HepG2 (cell line): ENCODE data around the gene KRTAP10-2. TPM values are rescaled to one million over a fixed set of nuclear protein-coding genes. Genes with fewer than 3 reads are reported as not detected.

Experiments used
- ATAC-seq: fragments of 200-7000 bp; cut with Tn5 transposase; 3 replicates; pipeline ENCODE4 v1.9.1; 2020; ENCODE audit warnings: mild to moderate bottlenecking, moderate library complexity
- BruUV-seq: library from RNA; stranded (reverse); fragments of 400-500 nt; replicated peaks from 2 replicates; lab custom pipeline; 2021; lab: Mats Ljungman, UMichigan
- CTCF ChIA-PET: fragments of 300-600 bp; formaldehyde crosslinking; extraction: SDS; loops from one replicate; lab custom pipeline; 2021; ENCODE audit warnings: low total read pairs, inconsistent platforms, low intra/inter-chr PET ratio; lab: Yijun Ruan, JAX
- POLR2A ChIA-PET: fragments of 350-600 bp; sonication (Branson Sonifier 250); formaldehyde crosslinking; loops from one replicate; lab custom pipeline; 2020; ENCODE audit warnings: antibody characterized with exemption, inconsistent platforms; lab: Yijun Ruan, JAX
- DNase-seq: peaks from one replicate; pipeline ENCODE4 v3.0.0-alpha.2; 2015; ENCODE audit warnings: low spot score
- FAIRE-seq: peaks from 3 replicates; lab custom pipeline; 2011; peaks lifted over from hg19 to GRCh38; lab: Jason Lieb, UNC
- H2AFZ ChIP-seq: one replicate; pipeline ENCODE4 v1.6.1; 2011; ENCODE audit warnings: low read length, inconsistent platforms
- H3K27ac ChIP-seq: fragments of 300-600 bp; 3 replicates; pipeline ENCODE4 v1.8.0; 2011; ENCODE audit warnings: mixed run types, mild to moderate bottlenecking, mixed read lengths, low read length, inconsistent platforms; ENCODE audit not compliant: insufficient read depth; ENCODE audit errors: extremely low read length
- H3K27me3 ChIP-seq, 2 experiments: fragments of 200-600 bp in 1 of 2; 2 replicates in 1 of 2; 3 replicates in 1 of 2; pipeline versions ENCODE4 v1.6.0 to v1.8.0; 2011; ENCODE audit warnings: low read length in 2 of 2, mild to moderate bottlenecking in 2 of 2, moderate library complexity in 2 of 2, inconsistent platforms in 1 of 2; ENCODE audit not compliant: insufficient read depth in 2 of 2, control insufficient read depth in 1 of 2
- H3K36me3 ChIP-seq, 2 experiments: fragments of 200-600 bp in 1 of 2; replicated peaks in 1 of 2; 2 replicates in 1 of 2; 3 replicates in 1 of 2; pipeline versions ENCODE4 v1.5.1 to v1.8.0; 2011; ENCODE audit warnings: low read length in 2 of 2, inconsistent platforms in 1 of 2; ENCODE audit not compliant: insufficient read depth in 2 of 2, control insufficient read depth in 1 of 2
- H3K4me1 ChIP-seq: 2 replicates; pipeline ENCODE4 v1.5.1; 2012; ENCODE audit warnings: low read length, inconsistent platforms; ENCODE audit not compliant: insufficient read depth
- H3K4me2 ChIP-seq: 2 replicates; pipeline ENCODE4 v1.6.0; 2011; ENCODE audit warnings: low read depth, low read length, inconsistent platforms
- H3K4me3 ChIP-seq, 3 experiments: fragments of 200-600 bp in 1 of 3; sonication (generic), shearing (Covaris generic) in 1 of 3; replicated peaks in 1 of 3; 2 replicates each; pipeline ENCODE4 v1.5.1; 2011 to 2016; ENCODE audit warnings: low read length in 3 of 3, inconsistent platforms in 2 of 3, low read depth in 2 of 3, mild to moderate bottlenecking in 2 of 3, control low read depth in 1 of 3, mixed read lengths in 1 of 3; ENCODE audit not compliant: insufficient read depth in 1 of 3
- H3K79me2 ChIP-seq: one replicate; pipeline ENCODE4 v1.6.1; 2011; ENCODE audit warnings: low read length, inconsistent platforms; ENCODE audit not compliant: insufficient read depth
- H3K9ac ChIP-seq: 2 replicates; pipeline ENCODE4 v1.6.0; 2011; ENCODE audit warnings: mild to moderate bottlenecking, low read depth, low read length, inconsistent platforms; ENCODE audit not compliant: insufficient read depth
- H3K9me3 ChIP-seq: 2 replicates; pipeline ENCODE4 v1.5.1; 2012; ENCODE audit warnings: mild to moderate bottlenecking, low read length
- H4K20me1 ChIP-seq: 2 replicates; pipeline ENCODE4 v1.6.0; 2011; ENCODE audit warnings: inconsistent platforms, mild to moderate bottlenecking, low read length, moderate library complexity; ENCODE audit not compliant: insufficient read depth
- ARHGAP35 ChIP-seq: sonication (generic); formaldehyde crosslinking; IDR thresholded peaks from 2 replicates; pipeline ENCODE4 v1.9.0; 2022; ENCODE audit warnings: mild to moderate bottlenecking, inconsistent platforms, moderate library complexity, missing genetic modification reagents, borderline replicate concordance
- ELF1 ChIP-seq: sonication (generic); formaldehyde crosslinking; IDR thresholded peaks from 2 replicates; pipeline ENCODE4 v1.4.0; 2020; ENCODE audit warnings: missing genetic modification reagents
- EZH2 ChIP-seq: conservative IDR thresholded peaks from 2 replicates; pipeline ENCODE4 v1.6.1; 2012; ENCODE audit warnings: mild to moderate bottlenecking, low read depth, low read length, moderate library complexity
- GATAD1 ChIP-seq: IDR thresholded peaks from 2 replicates; pipeline ENCODE4 v1.6.1; 2016; ENCODE audit warnings: missing genetic modification reagents, missing compliant biosample characterization
- IRF2 ChIP-seq: IDR thresholded peaks from 2 replicates; pipeline ENCODE4 v1.6.1; 2018; ENCODE audit warnings: missing genetic modification reagents, missing compliant biosample characterization
- ISX ChIP-seq: sonication (generic); formaldehyde crosslinking; conservative IDR thresholded peaks from 2 replicates; pipeline ENCODE4 v1.5.0; 2020; ENCODE audit warnings: missing genetic modification reagents
- KLF9 ChIP-seq: IDR thresholded peaks from 2 replicates; pipeline ENCODE4 v1.6.1; 2016; ENCODE audit warnings: low read depth
- NBN ChIP-seq: fragments of 450-650 bp; conservative IDR thresholded peaks from 2 replicates; pipeline ENCODE4 v1.6.1; 2017
- POLR2AphosphoS2 ChIP-seq: IDR thresholded peaks from 2 replicates; pipeline ENCODE4 v1.6.1; 2011; ENCODE audit warnings: low read depth, low read length, improper control_type of control experiment
- SMARCE1 ChIP-seq: fragments of 450-650 bp; IDR thresholded peaks from 2 replicates; pipeline ENCODE4 v1.6.1; 2017; ENCODE audit warnings: borderline replicate concordance
- ZNF225 ChIP-seq: sonication (generic); formaldehyde crosslinking; IDR thresholded peaks from 2 replicates; pipeline ENCODE4 v1.4.0; 2020; ENCODE audit warnings: mild to moderate bottlenecking, missing genetic modification reagents
- ZNF335 ChIP-seq: sonication (generic); formaldehyde crosslinking; IDR thresholded peaks from 2 replicates; pipeline ENCODE4 v1.4.0; 2020; ENCODE audit warnings: missing genetic modification reagents
- ZNF33B ChIP-seq: sonication (generic); formaldehyde crosslinking; IDR thresholded peaks from 2 replicates; pipeline ENCODE4 v1.5.1; 2020; ENCODE audit warnings: mild to moderate bottlenecking, missing genetic modification reagents
- ZNF343 ChIP-seq: sonication (generic); formaldehyde crosslinking; IDR thresholded peaks from 2 replicates; pipeline ENCODE4 v1.4.0; 2020; ENCODE audit warnings: mild to moderate bottlenecking, missing genetic modification reagents
- ZNF414 ChIP-seq: sonication (generic); formaldehyde crosslinking; IDR thresholded peaks from 2 replicates; pipeline ENCODE4 v1.5.0; 2020; ENCODE audit warnings: missing genetic modification reagents
- ZNF513 ChIP-seq: sonication (generic); formaldehyde crosslinking; conservative IDR thresholded peaks from 2 replicates; pipeline ENCODE4 v1.5.0; 2020; ENCODE audit warnings: missing genetic modification reagents
- ZNF776 ChIP-seq: sonication (generic); formaldehyde crosslinking; IDR thresholded peaks from 2 replicates; pipeline ENCODE4 v1.4.0; 2020; ENCODE audit warnings: mild to moderate bottlenecking, missing genetic modification reagents
- WGBS: methylation state at CpG from one replicate; pipeline ENCODE4 v1.1.6; 2017; ENCODE audit warnings: low lambda C conversion rate; 5-methylcytosine and 5-hydroxymethylcytosine counted together
- in situ Hi-C: cut with HindIII; loops from 2 replicates; pipeline ENCODE4 v1.10.0; 2017; ENCODE audit warnings: low pct_unique_long_range_greater_than_20kb; ENCODE audit not compliant: extremely low pct_ligation_motif_present
- intact Hi-C: fragments of 100-400 bp; cut with micrococcal nuclease; formaldehyde crosslinking; loops from one replicate; pipeline ENCODE4 v1.10.0; 2022; ENCODE audit not compliant: unreplicated experiment
- polyA plus RNA-seq, 8 experiments: library from polyadenylated mRNA; depleted of rRNA in 3 of 8; stranded (reverse) in 7 of 8; unstranded in 1 of 8; fragments of >200 nt; fragmentation: Illumina TruSeq in 4 of 8; extraction: Trizol in 4 of 8; gene quantifications; 2 replicates each; pipeline versions ENCODE4 v1.2.1 to v1.2.3, GENCODE V29; 2011 to 2016; ENCODE audit warnings: low read depth in 4 of 8, missing spikeins in 1 of 8, mixed read lengths in 1 of 8; ENCODE audit not compliant: insufficient read depth in 1 of 8
- total RNA-seq, 5 experiments: library from RNA; depleted of rRNA; stranded (reverse); fragments of >200 nt; fragmentation: Illumina TruSeq; extraction: Trizol; gene quantifications; 2 replicates each; pipeline ENCODE4 v1.2.3, GENCODE V29; 2016; ENCODE audit warnings: low read depth in 1 of 5

Gene KRTAP10-2
- total and polyA plus RNA-seq, 2 of the 13 experiments (the other 11 are each of a cell fraction or from before 2014, with no cell fraction given) = not detected

GRCh38 chr21:44531606-44532564, 19.4 kb downstream of the KRTAP10-2 start (continued):
- TF ChIP-seq ZNF343 (CRISPR knock-in tag) = no peak
- TF ChIP-seq ZNF414 (CRISPR knock-in tag) = no peak
- TF ChIP-seq ELF1 (CRISPR knock-in tag) = no peak
- no peak for TF ChIP-seq ZNF335 (CRISPR knock-in tag)
- no peak for TF ChIP-seq ZNF225 (CRISPR knock-in tag)
- no peak for TF ChIP-seq SMARCE1

DNA sequence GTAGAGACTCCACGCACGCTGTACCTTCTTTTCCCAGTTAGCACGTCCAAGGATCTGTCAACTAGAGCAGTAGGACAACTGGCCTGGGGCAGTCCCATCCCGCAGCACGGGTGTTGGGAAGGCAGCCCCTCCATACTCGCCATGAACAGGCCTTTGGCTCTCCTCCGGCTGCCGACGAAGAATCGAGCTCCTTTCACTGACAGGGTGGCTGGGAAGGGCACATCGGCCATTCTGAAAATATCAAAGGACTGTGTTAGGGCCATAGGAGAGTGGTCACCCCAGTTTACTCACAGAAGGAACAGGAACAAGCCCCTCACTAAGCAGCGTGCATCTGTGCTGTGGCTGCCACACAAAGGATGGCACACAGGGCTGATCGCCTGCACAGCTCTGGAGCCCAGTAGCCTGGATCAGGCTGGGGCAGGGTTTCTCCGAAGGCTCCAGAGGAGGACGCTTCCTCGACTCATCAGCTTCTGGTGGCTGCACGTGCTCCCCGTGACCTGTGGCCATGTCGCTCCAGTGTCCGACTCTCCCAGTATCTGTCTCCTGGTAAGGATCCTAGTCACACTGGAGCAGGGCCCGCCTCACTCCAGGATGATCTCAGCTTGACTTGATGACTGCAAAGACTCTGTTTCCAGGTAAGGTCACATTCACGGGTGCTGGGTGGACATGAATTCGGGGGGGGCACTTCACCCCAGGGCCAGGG, 20.3 kb downstream of the KRTAP10-2 start:
- Histone ChIP-seq H3K27me3 (peaks cover 0 to 14% of the 10 kb centered on the region in 2 experiments; a peak in 1 of 5 replicates), H4K20me1 (no peaks in the 10 kb centered on the region), H3K4me1 (peaks cover 7% of the 10 kb centered on the region), H3K9me3 (no peaks in the 10 kb centered on the region), H3K36me3 (no peaks in the 10 kb centered on the region), H3K9ac (no peak overlapping the region), H3K79me2 (no peaks in the 10 kb centered on the region), H3K27ac (no peak overlapping the region), H2AFZ (no peak overlapping the region), H3K4me3 (no peak overlapping the region), H3K4me2 (no peak overlapping the region)
- ChIA-PET POLR2A (no interaction called here), CTCF (no interaction called here)
- intact Hi-C loops = no loop called here
- no peak for TF ChIP-seq EZH2
- no peak for TF ChIP-seq NBN
- TF ChIP-seq KLF9 = no peak
- TF ChIP-seq ZNF776 (CRISPR knock-in tag) = no peak
- TF ChIP-seq GATAD1 = no peak
- no peak for TF ChIP-seq ISX (CRISPR knock-in tag)
- no peak for TF ChIP-seq ZNF33B
- no peak for TF ChIP-seq POLR2AphosphoS2
- TF ChIP-seq ZNF513 (CRISPR knock-in tag) = no peak
- no peak for TF ChIP-seq ARHGAP35 (CRISPR knock-in tag)
- TF ChIP-seq IRF2 (CRISPR knock-in tag) = no peak
- BruUV-seq = no TSS peak
- no peak for DNase-seq
- in situ Hi-C loops = no loop called here
- FAIRE-seq = no peak
- ATAC-seq = no peak
- WGBS = 47% methylated on average over 6 of the region's 23 CpGs
